H1 (cell line): ENCODE results near the gene EME2. TPM values are rescaled to one million over a fixed set of nuclear protein-coding genes. Genes with fewer than 3 reads are reported as not detected.

Source experiments
- CTCF ChIA-PET: fragments of 300-600 bp; sonication (Branson Sonifier 250); formaldehyde crosslinking; loops from one replicate; lab custom pipeline; 2021; ENCODE audit not compliant: partially characterized antibody; lab: Charles Lee
- POLR2A ChIA-PET: fragments of 300-600 bp; sonication (Branson Sonifier 250); formaldehyde crosslinking; loops from one replicate; lab custom pipeline; 2021; ENCODE audit warnings: inconsistent platforms; ENCODE audit not compliant: partially characterized antibody; lab: Charles Lee
- DNase-seq, 2 experiments: peaks; one replicate each; pipeline versions ENCODE4 v3.0.0 to v3.0.0-alpha.2; 2010 to 2022; ENCODE audit warnings: low spot score in 2 of 2, low read depth in 1 of 2, mixed read lengths in 1 of 2
- FAIRE-seq: peaks from 2 replicates; lab custom pipeline; 2011; peaks lifted over from hg19 to GRCh38; lab: Jason Lieb, UNC
- H2AFZ ChIP-seq: 2 replicates; pipeline ENCODE4 v1.8.1; 2012; ENCODE audit warnings: low read length, inconsistent platforms
- H2AK5ac ChIP-seq: 2 replicates; pipeline ENCODE4 v1.6.1; 2013; ENCODE audit warnings: low read depth, low read length
- H2BK120ac ChIP-seq: replicated peaks from 2 replicates; pipeline ENCODE3; 2013; ENCODE audit warnings: low read depth, low read length, inconsistent platforms
- H2BK12ac ChIP-seq: 2 replicates; pipeline ENCODE4 v1.6.1; 2013; ENCODE audit warnings: low read depth, low read length
- H2BK15ac ChIP-seq: 2 replicates; pipeline ENCODE4 v1.6.1; 2013; ENCODE audit warnings: low read length
- H2BK20ac ChIP-seq: 2 replicates; pipeline ENCODE4 v1.6.1; 2013; ENCODE audit warnings: low read length
- H2BK5ac ChIP-seq: 2 replicates; pipeline ENCODE4 v1.6.1; 2013; ENCODE audit warnings: low read depth, low read length
- H3K14ac ChIP-seq: 2 replicates; pipeline ENCODE4 v1.6.1; 2013; ENCODE audit warnings: inconsistent platforms; ENCODE audit not compliant: insufficient read length
- H3K18ac ChIP-seq: 2 replicates; pipeline ENCODE4 v1.6.1; 2013; ENCODE audit warnings: low read length; ENCODE audit errors: extremely low read depth
- H3K23ac ChIP-seq: 2 replicates; pipeline ENCODE4 v1.6.1; 2013; ENCODE audit warnings: inconsistent platforms; ENCODE audit not compliant: insufficient read length
- H3K23me2 ChIP-seq: 2 replicates; pipeline ENCODE4 v1.6.1; 2013; ENCODE audit warnings: low read depth, low read length
- H3K27ac ChIP-seq: 2 replicates; pipeline ENCODE4 v1.6.1; 2011; ENCODE audit warnings: low read depth, low read length, inconsistent platforms
- H3K27me3 ChIP-seq, 4 experiments: replicated peaks in 1 of 4; 1 replicate in 1 of 4; 2 replicates in 3 of 4; pipeline versions ENCODE4 v1.6.1 to v1.8.1; 2011 to 2013; ENCODE audit warnings: low read length in 3 of 4, mild to moderate bottlenecking in 3 of 4, inconsistent platforms in 2 of 4, mixed read lengths in 2 of 4, moderate library complexity in 1 of 4; ENCODE audit not compliant: control insufficient read depth in 3 of 4, insufficient read depth in 3 of 4; ENCODE audit errors: extremely low read depth in 1 of 4
- H3K36me3 ChIP-seq, 4 experiments: 2 replicates each; pipeline versions ENCODE4 v1.6.1 to v1.8.1; 2011 to 2013; ENCODE audit warnings: mild to moderate bottlenecking in 4 of 4, low read length in 3 of 4, moderate library complexity in 2 of 4, control low read depth in 1 of 4, inconsistent platforms in 1 of 4; ENCODE audit not compliant: insufficient read depth in 4 of 4, control insufficient read depth in 2 of 4
- H3K4ac ChIP-seq: replicated peaks from 2 replicates; pipeline ENCODE3; 2013; ENCODE audit warnings: low read length, low read depth, mixed read lengths, inconsistent platforms; ENCODE audit not compliant: insufficient read length
- H3K4me1 ChIP-seq, 4 experiments: replicated peaks in 1 of 4; 1 replicate in 1 of 4; 2 replicates in 3 of 4; pipeline versions ENCODE4 v1.6.1 to v1.8.1; 2011 to 2013; ENCODE audit warnings: low read length in 3 of 4, inconsistent platforms in 2 of 4, mixed read lengths in 1 of 4; ENCODE audit not compliant: insufficient read depth in 4 of 4, control insufficient read depth in 3 of 4
- H3K4me2 ChIP-seq, 2 experiments: 2 replicates each; pipeline versions ENCODE4 v1.6.1 to v1.8.1; 2011 to 2013; ENCODE audit warnings: low read depth in 2 of 2, low read length in 2 of 2, control low read depth in 1 of 2, inconsistent platforms in 1 of 2, mild to moderate bottlenecking in 1 of 2; ENCODE audit not compliant: insufficient read depth in 1 of 2
- H3K4me3 ChIP-seq, 4 experiments: fragments of 200-600, 300-600 bp in 1 of 4; sonication (generic), shearing (Covaris generic), sonication (Bioruptor Twin) in 1 of 4; 2 replicates each; pipeline versions ENCODE4 v1.5.1 to v1.8.1; 2011 to 2016; ENCODE audit warnings: low read length in 4 of 4, low read depth in 3 of 4, control low read depth in 2 of 4, inconsistent platforms in 2 of 4, mild to moderate bottlenecking in 2 of 4, mixed read lengths in 1 of 4, moderate library complexity in 1 of 4; ENCODE audit not compliant: insufficient read depth in 2 of 4; ENCODE audit errors: extremely low read depth in 1 of 4
- H3K56ac ChIP-seq: replicated peaks from 2 replicates; pipeline ENCODE3; 2013; ENCODE audit warnings: low read depth, mild to moderate bottlenecking, mixed read lengths, low read length, inconsistent platforms; ENCODE audit not compliant: insufficient read length
- H3K79me1 ChIP-seq: 2 replicates; pipeline ENCODE4 v1.6.1; 2013; ENCODE audit warnings: low read depth, low read length, control low read depth
- H3K79me2 ChIP-seq, 2 experiments: 2 replicates each; pipeline versions ENCODE4 v1.6.1 to v1.8.1; 2012 to 2013; ENCODE audit warnings: low read length in 2 of 2, mild to moderate bottlenecking in 2 of 2, inconsistent platforms in 1 of 2; ENCODE audit not compliant: insufficient read depth in 2 of 2, control insufficient read depth in 1 of 2
- H3K9ac ChIP-seq, 4 experiments: replicated peaks in 1 of 4; 1 replicate in 1 of 4; 2 replicates in 3 of 4; pipeline versions ENCODE4 v1.6.1 to v1.8.1; 2011 to 2013; ENCODE audit warnings: low read depth in 3 of 4, low read length in 3 of 4, control low read depth in 2 of 4, mild to moderate bottlenecking in 2 of 4, moderate library complexity in 2 of 4, inconsistent platforms in 1 of 4; ENCODE audit errors: extremely low read depth in 1 of 4
- H3K9me3 ChIP-seq, 2 experiments: 2 replicates each; pipeline versions ENCODE4 v1.6.1 to v1.8.1; 2012 to 2013; ENCODE audit warnings: mild to moderate bottlenecking in 2 of 2, moderate library complexity in 2 of 2, control low read depth in 1 of 2, inconsistent platforms in 1 of 2, low read depth in 1 of 2, low read length in 1 of 2, mixed read lengths in 1 of 2; ENCODE audit not compliant: insufficient read depth in 2 of 2
- H4K20me1 ChIP-seq, 2 experiments: replicated peaks in 1 of 2; 2 replicates each; pipeline versions ENCODE3 to v1.8.1; 2011 to 2013; ENCODE audit warnings: inconsistent platforms in 2 of 2, low read length in 2 of 2, mild to moderate bottlenecking in 1 of 2; ENCODE audit not compliant: insufficient read depth in 2 of 2, control insufficient read depth in 1 of 2
- H4K5ac ChIP-seq: 2 replicates; pipeline ENCODE4 v1.6.1; 2013; ENCODE audit warnings: low read length, low read depth, mixed read lengths, inconsistent platforms; ENCODE audit not compliant: insufficient read length
- H4K8ac ChIP-seq: 2 replicates; pipeline ENCODE4 v1.8.0; 2013; ENCODE audit warnings: mild to moderate bottlenecking, moderate library complexity, low read length, inconsistent platforms; ENCODE audit not compliant: insufficient read depth; ENCODE audit errors: extremely low read depth
- H4K91ac ChIP-seq: replicated peaks from 2 replicates; pipeline ENCODE3; 2013; ENCODE audit warnings: low read length, mixed read lengths, inconsistent platforms; ENCODE audit not compliant: insufficient read length
- CEBPB ChIP-seq: IDR thresholded peaks from 2 replicates; pipeline ENCODE4 v1.6.1; 2012; ENCODE audit warnings: low read depth, low read length
- CREB1 ChIP-seq: IDR thresholded peaks from 2 replicates; pipeline ENCODE4 v1.6.1; 2012; ENCODE audit warnings: inconsistent platforms
- GABPA ChIP-seq: IDR thresholded peaks from 2 replicates; pipeline ENCODE4 v1.6.1; 2011; ENCODE audit warnings: mild to moderate bottlenecking, low read length, moderate library complexity, borderline replicate concordance; ENCODE audit not compliant: insufficient read depth
- HDAC2 ChIP-seq, 2 experiments: fragments of 300-600 bp in 1 of 2; sonication (generic) in 1 of 2; IDR thresholded peaks; 2 replicates each; pipeline ENCODE4 v1.6.1; 2011 to 2012; ENCODE audit warnings: low read depth in 2 of 2, low read length in 2 of 2, mild to moderate bottlenecking in 2 of 2, moderate library complexity in 2 of 2, borderline replicate concordance in 1 of 2, inconsistent platforms in 1 of 2
- NRF1 ChIP-seq: IDR thresholded peaks from 2 replicates; pipeline ENCODE4 v1.6.1; 2011; ENCODE audit warnings: mild to moderate bottlenecking, low read depth, low read length, improper control_type of control experiment
- RFX5 ChIP-seq: IDR thresholded peaks from 2 replicates; pipeline ENCODE4 v1.6.1; 2011; ENCODE audit warnings: low read depth, low read length, improper control_type of control experiment, borderline replicate concordance
- SP1 ChIP-seq: IDR thresholded peaks from 2 replicates; pipeline ENCODE4 v1.6.1; 2011; ENCODE audit warnings: low read depth, low read length
- SP4 ChIP-seq: IDR thresholded peaks from 2 replicates; pipeline ENCODE4 v1.6.1; 2012; ENCODE audit warnings: low read length, inconsistent platforms
- TAF1 ChIP-seq: IDR thresholded peaks from 2 replicates; pipeline ENCODE4 v1.6.1; 2011; ENCODE audit warnings: mild to moderate bottlenecking, low read depth, low read length
- whole genome bisulfite sequencing, 2 experiments: shearing (Covaris generic) in 1 of 2; methylation state at CpG; one replicate each; pipeline versions ENCODE4 v1.1.6 to v1.1.7; 2013 to 2015; ENCODE audit warnings: low lambda C conversion rate in 2 of 2, mixed read lengths in 2 of 2, inconsistent platforms in 1 of 2, low coverage in 1 of 2, missing lambda C conversion rate in 1 of 2; ENCODE audit not compliant: insufficient replicate concordance in 2 of 2, insufficient coverage in 1 of 2, insufficient read length in 1 of 2; ENCODE audit errors: extremely low coverage in 1 of 2, missing lambda C conversion rate in 1 of 2; 5-methylcytosine and 5-hydroxymethylcytosine counted together
- polyA plus RNA-seq, 7 experiments: library from polyadenylated mRNA; depleted of rRNA in 3 of 7; stranded (reverse) in 5 of 7; unstranded in 2 of 7; fragments of >200 nt in 5 of 7; fragments of 200-250 nt in 2 of 7; gene quantifications; 1 replicate in 5 of 7; 2 replicates in 1 of 7; 4 replicates in 1 of 7; pipeline versions ENCODE4 v1.2.1 to v1.2.3, GENCODE V29; 2011 to 2013; ENCODE audit warnings: missing spikeins in 2 of 7, mixed read lengths in 2 of 7
- total RNA-seq: library from RNA; stranded (reverse); fragmentation: NEBNext Ultra II Directional; extraction: Animal tissue kit (Norgen Biotek cat#: 25700); gene quantifications from 2 replicates; pipeline ENCODE4 v1.2.1, GENCODE V29; 2021
- TF ChIP-seq, protein P1 (sequence below): IDR thresholded peaks from 2 replicates; pipeline ENCODE4 v1.6.1; 2011; ENCODE audit warnings: low read length, improper control_type of control experiment

EME2 gene
- total and polyA plus RNA-seq, 2 of the 8 experiments (the other 6 are each of a cell fraction or from before 2014, with no cell fraction given): 13.1 to 19.7 TPM

DNA sequence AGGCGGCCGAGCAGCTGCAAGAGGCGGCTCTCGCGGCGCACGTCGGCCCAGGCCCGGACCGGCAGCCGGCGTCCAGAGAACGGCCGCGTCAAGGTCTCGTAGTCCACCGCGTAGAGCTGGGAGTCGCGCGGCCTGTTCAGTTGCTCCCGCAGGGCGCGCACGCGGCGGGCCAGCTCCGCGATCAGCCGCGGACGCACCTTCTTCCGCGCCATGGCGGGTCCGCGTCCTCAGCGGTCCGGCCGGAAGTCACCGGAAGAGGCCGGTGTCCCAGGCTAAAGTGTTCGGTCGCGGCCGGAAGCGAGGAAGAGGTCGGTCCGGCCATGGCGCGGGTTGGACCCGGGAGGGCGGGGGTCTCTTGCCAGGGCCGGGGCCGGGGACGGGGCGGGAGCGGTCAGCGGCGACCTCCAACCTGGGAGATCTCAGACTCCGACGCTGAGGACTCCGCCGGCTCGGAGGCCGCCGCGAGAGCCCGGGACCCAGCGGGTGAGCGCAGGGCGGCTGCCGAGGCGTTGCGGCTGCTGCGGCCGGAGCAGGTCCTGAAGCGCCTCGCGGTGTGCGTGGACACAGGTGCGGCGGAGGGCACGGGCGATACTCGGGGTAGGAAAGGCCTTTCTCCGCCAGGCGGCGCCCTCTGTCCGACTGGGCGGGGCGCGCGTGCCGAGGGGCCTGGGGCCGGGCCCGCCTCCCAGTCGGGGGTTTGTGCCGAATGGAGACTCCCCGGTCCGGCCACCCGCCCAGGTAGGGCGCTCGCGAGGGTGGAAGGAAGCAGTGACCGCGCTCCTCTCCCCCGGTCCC is 495 bp downstream of the EME2 start, which contains the start of gene MRPS34:
Gene MRPS34 (minus strand): TSS at position 227 of the 795 bp plus-strand sequence. CDS start 15 bp downstream, at position 212.
- Histone ChIP-seq H4K8ac (peak within 1 kb of the TSS; percentile 94), H2AFZ (no peak within 1 kb of the TSS; the same call in 1 of the 2 replicates), H3K4me1 (peaks cover 0 to 12% (median 10%) of the 10 kb centered on the region in 4 experiments; a peak in 5 of 7 replicates), H3K9me3 (no peaks in the 10 kb centered on the region), H3K56ac (peak within 1 kb of the TSS; percentile 73), H3K14ac (no peak within 1 kb of the TSS), H2BK12ac (peak within 1 kb of the TSS; percentile 4; the same call in 1 of the 2 replicates), H3K18ac (peak within 1 kb of the TSS; percentile 90), H3K23ac (no peak within 1 kb of the TSS), H3K27ac (peak within 1 kb of the TSS; percentile 62), H3K4ac (peak within 1 kb of the TSS; percentile 90), H2BK15ac (peak within 1 kb of the TSS; percentile 72; the same call in 1 of the 2 replicates), H2BK5ac (peak within 1 kb of the TSS; percentile 88), H2BK120ac (no peak within 1 kb of the TSS), H3K4me3 (peak within 1 kb of the TSS; percentile 82 to 91 (median 82)), H3K23me2 (peaks cover 17% of the 10 kb centered on the region), H4K91ac (peak within 1 kb of the TSS; percentile 85), H4K5ac (peak within 1 kb of the TSS; percentile 81), H2BK20ac (no peak within 1 kb of the TSS), H3K9ac (peak within 1 kb of the TSS; percentile 69 to 94 (median 89)), H3K27me3 (no peaks in the 10 kb centered on the region), H3K36me3 (peaks cover under 1 to 29% (median 8%) of the 10 kb centered on the region in 4 experiments; a peak in 6 of 8 replicates), H3K4me2 (peak within 1 kb of the TSS; percentile 71 to 92), H4K20me1 (peaks cover 0 to 21% of the 10 kb centered on the region in 2 experiments), H2AK5ac (peak within 1 kb of the TSS; percentile 27; the same call in 1 of the 2 replicates), H3K79me2 (peaks cover 0 to 15% of the 10 kb centered on the region in 2 experiments; a peak in 1 of 4 replicates), H3K79me1 (peaks cover 4% of the 10 kb centered on the region)
- ChIA-PET POLR2A (interaction anchor here (0.7 to 13.5 kb wide), 19 partner anchors 6 to 382 kb away, joined by 3 to 246 read pairs (median 8); partner anchors contain the start of genes FAHD1, HAGH, IGFALS and JPT2), CTCF (interaction anchor here (0.6 to 2.7 kb wide), 8 partner anchors 8 to 509 kb away, joined by 3 to 13 read pairs (median 4); partner anchors contain the start of genes IGFALS and MAPK8IP3)
- peak; percentile 51 to 95 for DNase-seq
- WGBS, 2 experiments: 0% methylated on average over 54 of the region's 108 CpGs; no CpG with 5 or more reads in 1 of the 2 experiments
- FAIRE-seq: no peak
- TF ChIP-seq GABPA (peak; percentile 99), SP4 (peak; percentile 23; the same call in 1 of the 2 replicates), HDAC2 (IDR thresholded peaks at IDR 0.05; ENCODE audit: borderline replicate concordance in 1 of 2, low read depth in 2 of 2, low read length in 2 of 2) (0 out of 4 replicates have a peak, but pooled peaks have one; percentile 20 to 76), NRF1 (no peak), CREB1 (peak; percentile 71), CEBPB (no peak), RFX5 (no peak), TAF1 (peak; percentile 94), SP1 (no peak)
- TF ChIP-seq, protein P1, sequence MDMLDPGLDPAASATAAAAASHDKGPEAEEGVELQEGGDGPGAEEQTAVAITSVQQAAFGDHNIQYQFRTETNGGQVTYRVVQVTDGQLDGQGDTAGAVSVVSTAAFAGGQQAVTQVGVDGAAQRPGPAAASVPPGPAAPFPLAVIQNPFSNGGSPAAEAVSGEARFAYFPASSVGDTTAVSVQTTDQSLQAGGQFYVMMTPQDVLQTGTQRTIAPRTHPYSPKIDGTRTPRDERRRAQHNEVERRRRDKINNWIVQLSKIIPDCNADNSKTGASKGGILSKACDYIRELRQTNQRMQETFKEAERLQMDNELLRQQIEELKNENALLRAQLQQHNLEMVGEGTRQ: no peak
